ENCODE results near the gene FAM168A.
A peak's percentile ranks its signal among the peaks of the same experiment; 100 is the strongest.

Gene FAM168A, protein sequence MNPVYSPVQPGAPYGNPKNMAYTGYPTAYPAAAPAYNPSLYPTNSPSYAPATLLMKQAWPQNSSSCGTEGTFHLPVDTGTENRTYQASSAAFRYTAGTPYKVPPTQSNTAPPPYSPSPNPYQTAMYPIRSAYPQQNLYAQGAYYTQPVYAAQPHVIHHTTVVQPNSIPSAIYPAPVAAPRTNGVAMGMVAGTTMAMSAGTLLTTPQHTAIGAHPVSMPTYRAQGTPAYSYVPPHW

DNA sequence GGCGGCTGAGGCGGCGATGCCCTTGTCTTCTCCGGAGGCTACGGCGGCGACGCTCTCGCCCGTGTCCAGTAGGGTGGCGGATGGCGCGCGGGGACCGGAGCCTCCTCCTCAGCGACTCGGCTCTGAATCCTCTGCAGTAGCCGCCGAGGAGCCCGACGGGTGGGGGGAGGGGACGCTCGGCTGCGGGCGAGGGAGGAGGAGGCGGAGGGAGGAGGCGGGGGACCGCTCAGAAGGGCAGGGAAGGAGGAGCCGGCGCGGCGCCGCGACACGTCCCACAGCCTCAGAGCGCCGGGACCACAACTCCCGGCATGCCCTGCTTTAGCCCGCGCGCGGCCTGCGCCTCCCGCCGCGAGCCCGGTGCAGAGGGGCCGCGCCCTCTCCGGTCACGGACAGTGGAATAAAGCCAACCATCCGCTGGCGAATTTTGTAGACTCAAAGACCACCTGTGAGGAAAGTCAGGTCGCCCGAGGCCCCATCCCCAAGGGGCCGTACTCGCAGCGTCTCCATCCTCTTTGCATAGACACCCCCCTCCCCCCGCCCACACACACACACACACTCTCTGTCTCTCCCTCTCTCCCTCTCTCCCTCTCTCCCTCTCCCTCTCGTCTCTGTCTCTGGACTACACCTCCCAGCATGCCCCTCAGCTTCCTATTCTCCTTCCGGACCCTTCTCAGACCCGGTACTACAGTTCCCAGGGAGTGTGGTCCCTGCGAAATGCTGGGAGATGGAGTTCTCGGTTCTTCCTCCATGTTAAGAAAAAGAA lies at the start of gene FAM168A:
Gene FAM168A, minus strand, starts transcription at position 157 of the 763 bp plus-strand sequence. CDS start 129,638 bp downstream, outside the sequence.
- peak; percentile 84 to 87 (median 87) for DNase-seq (ENCODE audit: low read depth in 3 of 3, low spot score in 1 of 3)

DNA sequence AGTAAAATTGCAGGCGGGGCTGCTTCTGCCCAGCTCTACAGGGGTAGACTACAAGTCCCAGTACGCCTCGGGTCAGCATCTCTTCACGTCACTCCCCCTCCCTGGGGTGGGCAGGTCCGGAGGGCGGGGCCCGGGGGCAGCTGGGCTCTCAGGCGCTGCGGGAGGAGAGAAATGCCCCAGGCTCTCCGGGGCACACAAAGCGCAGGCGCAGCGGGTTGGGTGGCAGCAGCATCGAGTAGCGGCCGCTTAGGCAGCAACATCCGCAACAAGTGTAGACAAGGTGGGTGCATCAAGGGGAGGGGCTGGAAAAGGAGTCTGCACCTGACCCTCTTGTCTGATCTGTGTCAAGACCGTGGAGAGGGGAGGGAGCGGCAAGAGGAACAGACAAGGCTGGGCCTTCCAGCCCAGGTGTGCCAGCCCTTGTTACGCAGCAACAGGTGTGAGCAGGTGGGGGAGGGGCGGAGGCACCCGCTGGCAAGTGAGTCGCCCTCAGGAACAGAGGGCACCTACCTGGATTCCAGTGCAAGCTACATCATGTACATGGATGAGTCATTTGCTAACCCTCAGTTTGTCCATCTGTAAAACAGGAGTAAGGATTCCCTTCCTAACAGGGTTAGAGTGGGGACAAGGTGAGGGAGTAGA lies 49.7 kb upstream of the FAM168A start:
- DNase-seq (ENCODE audit: low read depth in 3 of 3, low spot score in 1 of 3) = peak; percentile 78 to 85 (median 82)

DNA sequence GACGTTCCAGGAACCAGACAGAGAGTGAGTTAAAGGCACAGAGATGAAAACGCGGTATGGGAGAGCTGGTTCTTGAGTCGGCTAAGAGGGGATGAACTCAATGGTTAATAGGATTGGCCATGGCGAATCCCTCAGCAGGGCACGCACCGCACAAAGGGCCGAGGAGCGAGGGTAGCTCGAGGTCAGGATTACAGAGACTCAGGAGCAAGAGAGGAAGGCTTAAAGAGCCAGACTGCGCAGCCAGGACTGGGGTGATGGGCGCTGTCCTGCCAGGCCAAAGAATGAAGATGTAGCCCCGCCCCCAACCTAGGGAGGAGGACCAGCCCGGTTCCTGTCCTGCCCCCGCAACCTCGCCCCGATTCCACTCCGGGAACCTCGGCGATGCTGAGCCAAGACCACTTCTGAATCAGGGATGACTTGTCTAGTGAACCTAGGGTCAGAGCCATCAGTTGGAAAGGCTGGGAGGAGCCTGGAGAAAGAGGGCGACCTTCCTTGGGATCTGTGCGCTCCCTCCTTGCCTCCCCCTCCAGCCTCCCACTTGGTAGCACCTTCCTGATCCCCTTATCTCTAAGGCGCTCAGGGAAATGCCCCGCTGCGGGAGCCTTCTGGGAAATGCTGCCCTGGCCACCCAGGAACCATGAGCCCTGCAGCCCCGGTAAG lies 48.2 kb upstream of the FAM168A start, which contains the start of gene PLEKHB1:
Gene PLEKHB1, plus strand, starts transcription at position 610 of the 660 bp plus-strand sequence. Its CDS starts 28 bp downstream, at position 638.
- no peak for DNase-seq (ENCODE audit: low read depth in 3 of 3, low spot score in 1 of 3)

DNA sequence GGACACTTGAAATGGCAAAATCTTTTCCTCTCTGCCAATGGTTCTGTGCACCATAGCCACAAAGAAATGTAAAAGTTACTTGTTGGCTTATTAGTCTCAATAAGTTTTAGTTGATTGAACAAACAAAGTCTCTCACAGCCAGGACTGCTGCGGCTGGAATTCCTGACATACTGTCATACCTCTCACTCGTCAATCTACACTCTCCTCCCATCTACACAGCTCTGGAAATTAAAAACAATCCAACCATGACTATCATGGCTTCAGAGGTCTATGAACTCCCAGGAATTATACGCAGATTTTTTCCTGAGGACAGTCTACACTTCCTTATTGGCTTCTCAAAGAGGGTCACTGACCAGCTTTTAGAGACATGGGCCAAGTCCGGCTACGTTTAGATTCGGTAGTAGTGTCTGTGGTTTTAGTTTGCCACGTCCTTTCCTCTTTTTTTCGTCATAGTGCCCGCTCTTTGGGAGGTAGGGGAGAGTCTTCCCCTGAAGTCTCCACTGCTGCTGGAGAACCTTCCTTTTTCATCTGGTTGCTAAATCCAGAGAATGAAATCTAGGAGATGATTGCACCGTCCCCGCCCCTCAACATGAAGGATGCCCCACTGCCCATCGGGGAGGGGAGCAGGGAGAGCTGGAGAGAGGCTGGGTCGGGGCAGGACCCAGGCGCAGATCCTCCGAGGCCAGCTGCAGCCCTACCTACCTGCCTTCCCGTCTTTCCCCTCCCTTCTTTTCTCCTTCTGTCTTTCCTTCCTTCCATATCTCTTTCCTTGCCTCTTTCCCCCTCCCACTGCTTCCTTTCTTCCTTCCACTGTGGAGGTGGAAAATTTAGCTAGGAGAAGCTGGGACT lies 47.4 kb upstream of the FAM168A start:
- no peak for DNase-seq (ENCODE audit: low read depth in 3 of 3, low spot score in 1 of 3)

DNA sequence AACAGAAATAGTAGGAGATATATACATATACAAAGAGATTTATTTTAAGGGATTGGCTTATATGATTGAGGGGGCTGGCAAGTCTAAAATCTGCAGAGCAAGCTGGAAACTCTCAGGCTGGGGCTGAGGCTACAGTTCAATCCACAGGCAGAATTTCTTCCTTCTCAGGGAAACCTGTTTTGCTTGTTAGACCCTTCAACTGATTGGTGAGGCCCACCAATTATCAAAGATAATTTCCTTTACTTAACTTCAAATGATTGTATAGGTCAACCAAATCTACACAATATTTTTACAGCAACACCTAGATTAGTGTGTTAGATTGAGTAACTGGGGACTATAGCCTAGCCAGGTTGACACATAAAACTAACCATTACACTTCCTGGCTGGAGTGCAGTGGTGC lies 43.8 kb upstream of the FAM168A start:
- no peak for DNase-seq (ENCODE audit: low read depth in 3 of 3, low spot score in 1 of 3)

DNA sequence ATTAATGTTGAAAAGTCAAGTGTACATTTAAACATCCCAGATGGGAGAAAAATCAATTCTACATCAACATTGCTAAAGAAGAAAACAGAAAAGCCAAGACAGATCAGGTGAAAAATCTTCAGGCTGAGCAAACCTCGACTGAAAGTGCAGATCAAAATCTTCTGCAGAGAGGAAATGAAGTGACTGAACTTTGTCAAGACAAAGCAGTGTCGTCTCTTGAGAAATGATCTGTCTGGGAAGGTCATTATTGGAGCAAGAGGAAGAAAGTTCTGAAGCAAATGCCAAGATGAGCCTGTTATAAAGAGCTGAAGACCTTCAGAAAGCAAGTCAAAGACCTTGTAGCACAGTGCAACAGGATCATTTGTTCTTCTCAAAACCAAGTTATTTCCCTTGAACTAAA lies 42.7 kb upstream of the FAM168A start:
- DNase-seq (ENCODE audit: low read depth in 3 of 3, low spot score in 1 of 3) = no peak

DNA sequence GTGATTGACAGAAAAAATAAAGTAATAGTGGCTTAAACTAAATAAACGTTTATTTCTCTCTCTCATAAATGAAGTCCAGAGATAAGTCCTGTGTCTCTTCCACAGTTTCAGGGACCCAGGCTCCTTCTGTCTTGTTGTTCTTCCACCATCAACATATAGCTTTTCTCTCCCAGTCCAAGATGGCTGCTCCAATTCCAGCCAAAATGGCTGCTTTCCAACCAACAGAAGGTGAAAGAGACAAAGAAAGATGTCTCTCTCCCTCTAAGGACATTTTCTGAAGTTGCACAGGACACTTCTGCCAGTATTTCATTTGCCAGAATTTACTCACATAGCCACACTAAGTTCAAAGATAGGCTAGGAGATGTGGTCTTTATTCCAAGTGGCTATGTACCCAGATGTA lies 39.1 kb upstream of the FAM168A start:
- DNase-seq (ENCODE audit: low read depth in 3 of 3, low spot score in 1 of 3) = no peak

DNA sequence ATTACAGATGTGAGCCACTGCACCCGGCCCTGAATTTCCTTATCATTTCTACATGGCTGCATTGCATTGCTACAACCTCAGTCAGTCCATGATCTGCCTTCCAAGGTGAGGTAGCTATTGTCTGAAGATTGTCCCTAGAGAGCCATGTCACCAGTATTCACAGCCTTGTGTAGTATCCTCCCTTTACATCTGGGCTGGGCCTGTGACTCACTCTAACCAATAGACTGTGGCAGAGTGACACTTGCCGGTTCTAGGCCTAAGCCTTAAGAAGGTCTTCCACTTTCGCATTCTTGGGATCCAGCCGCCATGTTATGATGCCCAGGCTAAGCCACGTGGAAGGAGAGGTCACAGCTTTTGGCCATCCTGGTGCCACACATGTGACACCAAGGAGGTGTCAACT lies 38.3 kb upstream of the FAM168A start:
- DNase-seq (ENCODE audit: low read depth in 3 of 3, low spot score in 1 of 3) = no peak

DNA sequence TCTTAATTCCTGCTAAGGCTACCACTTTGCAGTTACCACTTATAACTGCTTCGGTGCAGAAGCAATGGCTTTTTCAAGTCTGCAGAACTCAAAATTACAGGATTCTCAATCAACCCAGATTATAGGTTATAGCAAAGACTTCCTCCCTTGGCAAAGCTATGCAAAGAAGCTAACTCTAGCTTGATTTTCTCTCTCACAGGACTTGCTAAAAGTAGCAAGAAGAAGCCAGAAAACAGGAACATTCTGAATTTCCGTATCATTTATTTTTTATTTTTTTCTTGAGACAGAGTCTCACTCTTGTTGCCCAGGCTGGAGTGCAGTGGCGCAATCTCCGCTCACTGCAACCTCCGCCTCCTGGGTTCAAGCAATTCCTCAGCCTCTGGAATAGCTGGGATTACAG lies 37.8 kb upstream of the FAM168A start:
- no peak for DNase-seq (ENCODE audit: low read depth in 3 of 3, low spot score in 1 of 3)

DNA sequence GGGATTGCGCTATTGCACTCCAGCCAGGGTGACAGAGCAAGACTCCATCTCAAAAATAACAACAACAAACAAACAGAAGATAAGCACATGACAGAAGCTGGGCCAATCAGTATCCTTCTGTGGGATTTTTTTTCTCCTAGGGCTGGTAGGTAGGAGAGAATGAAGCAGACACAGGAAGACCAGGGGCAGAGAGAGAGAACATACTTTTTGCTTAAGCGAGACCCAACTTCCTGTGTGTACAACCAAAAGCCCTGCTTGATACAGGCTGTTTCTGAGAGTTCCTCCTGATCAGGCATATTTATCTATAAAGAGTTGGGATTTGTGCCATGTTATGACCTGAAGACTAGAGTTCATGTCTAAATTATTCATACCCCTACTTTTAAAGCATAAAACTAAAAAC lies 36.1 kb upstream of the FAM168A start:
- DNase-seq (ENCODE audit: low read depth in 3 of 3, low spot score in 1 of 3) = no peak

DNA sequence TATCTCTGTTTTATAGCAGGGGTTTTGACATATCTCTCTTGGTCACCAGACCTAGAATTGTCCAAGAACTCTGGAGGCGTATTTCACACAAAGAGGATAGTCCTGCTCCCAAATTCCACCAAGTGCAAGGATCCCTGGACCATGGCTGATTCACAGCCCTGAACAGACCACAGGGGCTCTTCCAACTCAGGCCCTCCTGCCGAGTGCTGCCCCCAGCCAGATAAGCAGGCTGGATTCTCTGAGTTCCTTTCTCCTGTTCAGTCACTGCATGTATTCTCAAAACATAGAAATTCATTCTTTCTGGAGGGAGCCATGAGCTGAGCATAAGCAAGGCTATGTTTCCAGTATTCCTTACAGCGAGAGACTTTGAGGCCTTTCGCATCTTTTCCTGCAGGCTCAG lies 35.1 kb upstream of the FAM168A start:
- DNase-seq (ENCODE audit: low read depth in 3 of 3, low spot score in 1 of 3) = no peak

DNA sequence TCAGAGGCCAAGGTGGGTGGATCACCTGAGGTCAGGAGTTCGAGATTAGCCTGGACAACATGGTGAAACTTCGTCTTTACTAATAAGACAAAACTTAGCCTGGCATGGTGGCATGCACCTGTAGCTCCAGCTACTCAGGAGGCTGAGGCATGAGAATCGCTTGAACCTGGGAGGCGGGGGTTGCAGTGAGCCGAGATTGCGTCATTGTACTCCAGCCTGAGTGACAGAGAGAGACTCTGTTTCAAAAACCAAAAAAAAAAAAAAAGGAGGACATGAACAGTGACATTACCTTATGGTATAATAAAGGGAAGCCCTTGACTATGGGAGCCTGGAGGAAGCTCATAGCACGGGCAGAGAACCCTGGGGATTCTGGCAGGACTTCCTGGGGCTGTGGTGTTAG lies 32.0 kb upstream of the FAM168A start:
- DNase-seq (ENCODE audit: low read depth in 3 of 3, low spot score in 1 of 3) = no peak

DNA sequence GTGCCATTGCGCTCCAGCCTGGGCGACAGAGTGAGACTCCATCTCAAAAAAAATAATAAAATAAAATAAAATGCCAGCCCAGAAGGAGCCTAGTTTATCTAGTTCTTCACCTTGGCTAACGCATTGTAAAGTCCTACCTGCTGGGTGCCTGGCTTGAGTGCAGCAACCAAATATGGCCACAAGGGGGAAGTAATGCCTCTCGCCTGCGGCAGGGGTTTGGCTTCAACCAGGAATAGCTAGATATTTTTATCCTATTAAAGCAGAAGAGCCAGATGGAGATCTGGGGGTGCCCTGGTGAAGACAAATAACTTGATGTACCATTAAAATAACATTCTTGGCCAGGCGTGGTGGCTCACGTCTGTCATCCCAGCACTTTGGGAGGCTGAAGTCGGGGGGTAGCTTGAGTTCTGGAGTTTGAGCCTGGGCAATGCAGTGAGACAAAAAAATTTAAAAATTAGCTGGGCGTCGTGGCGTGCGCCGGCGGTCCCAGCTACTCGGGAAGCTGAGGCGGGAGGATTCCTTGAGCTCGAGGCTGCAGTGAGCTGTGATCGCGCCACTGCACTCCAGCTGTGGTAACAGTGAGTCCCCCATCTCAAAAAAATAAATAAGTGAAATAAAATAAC lies 27.9 kb upstream of the FAM168A start:
- DNase-seq (ENCODE audit: low read depth in 3 of 3, low spot score in 1 of 3) = peak; percentile 23 to 42 (median 39)

DNA sequence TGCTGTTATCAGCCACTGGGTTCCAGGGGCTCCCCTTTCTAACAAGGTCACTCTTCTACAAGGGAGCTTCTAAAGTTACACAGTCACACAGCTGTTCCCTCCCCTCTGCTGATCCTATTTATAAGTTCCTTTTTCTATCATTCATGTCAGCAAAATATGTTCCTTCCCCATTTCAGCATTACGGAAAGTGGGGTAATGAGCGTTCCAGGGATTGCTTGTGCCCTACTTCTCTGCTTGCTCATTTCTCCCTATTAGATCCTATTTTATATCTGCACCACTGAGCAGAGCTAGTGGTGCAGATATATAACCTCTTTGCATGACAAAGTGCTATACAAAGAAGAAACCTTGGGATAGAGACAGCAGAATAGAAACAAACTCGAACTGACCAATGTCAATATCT lies 25.8 kb upstream of the FAM168A start:
- no peak for DNase-seq (ENCODE audit: low read depth in 3 of 3, low spot score in 1 of 3)

DNA sequence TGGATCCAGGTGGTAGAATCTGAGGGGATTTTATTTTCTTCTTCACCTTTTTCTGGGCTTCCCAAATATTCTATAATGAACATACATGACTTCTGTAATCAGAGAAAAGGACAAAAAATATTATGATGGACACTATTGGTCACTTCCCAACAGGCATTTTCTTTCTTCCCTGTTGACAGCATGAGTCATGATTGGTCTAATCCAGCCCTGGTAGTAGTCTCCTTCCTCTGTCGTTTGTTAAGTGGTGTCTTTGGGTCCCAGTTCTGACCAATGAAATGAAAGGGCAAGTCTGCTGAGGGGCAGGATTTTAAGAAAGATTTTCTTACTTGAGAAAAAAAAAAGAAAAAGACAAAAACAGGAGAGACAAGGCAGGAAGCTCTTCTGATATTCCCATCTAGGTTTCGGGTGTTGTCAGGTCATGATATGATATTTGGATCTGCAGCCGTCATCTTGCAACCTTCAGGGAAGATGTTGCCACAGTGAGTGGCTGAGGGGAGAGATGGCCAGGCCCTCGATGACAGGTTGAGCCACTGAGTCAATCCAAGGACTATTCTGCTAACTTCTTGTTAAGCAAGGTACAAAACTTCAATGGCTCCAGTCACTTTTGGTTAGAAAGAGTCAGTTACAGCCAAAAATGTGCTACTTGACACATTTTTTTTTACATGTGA lies 25.1 kb upstream of the FAM168A start:
- no peak for DNase-seq (ENCODE audit: low read depth in 3 of 3, low spot score in 1 of 3)

DNA sequence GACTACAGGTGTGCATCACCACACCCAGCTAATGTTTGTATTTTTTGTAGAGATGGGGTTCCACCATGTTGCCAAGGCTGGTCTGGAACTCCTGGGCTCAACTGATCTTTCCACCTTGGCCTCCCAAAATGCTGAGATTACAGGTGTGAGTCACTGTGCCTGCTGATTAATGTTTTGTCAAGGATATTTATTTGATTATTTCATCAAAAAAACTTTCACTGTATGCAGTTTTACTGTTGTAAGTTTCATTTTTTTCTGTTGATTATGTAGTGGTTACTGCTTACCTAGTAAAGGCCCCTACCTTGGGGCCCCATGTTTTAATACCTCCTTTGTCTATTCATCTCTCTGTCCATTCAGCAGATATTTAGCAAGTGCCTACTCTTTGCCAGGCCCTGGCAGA lies 16.7 kb upstream of the FAM168A start:
- no peak for DNase-seq (ENCODE audit: low read depth in 3 of 3, low spot score in 1 of 3)

DNA sequence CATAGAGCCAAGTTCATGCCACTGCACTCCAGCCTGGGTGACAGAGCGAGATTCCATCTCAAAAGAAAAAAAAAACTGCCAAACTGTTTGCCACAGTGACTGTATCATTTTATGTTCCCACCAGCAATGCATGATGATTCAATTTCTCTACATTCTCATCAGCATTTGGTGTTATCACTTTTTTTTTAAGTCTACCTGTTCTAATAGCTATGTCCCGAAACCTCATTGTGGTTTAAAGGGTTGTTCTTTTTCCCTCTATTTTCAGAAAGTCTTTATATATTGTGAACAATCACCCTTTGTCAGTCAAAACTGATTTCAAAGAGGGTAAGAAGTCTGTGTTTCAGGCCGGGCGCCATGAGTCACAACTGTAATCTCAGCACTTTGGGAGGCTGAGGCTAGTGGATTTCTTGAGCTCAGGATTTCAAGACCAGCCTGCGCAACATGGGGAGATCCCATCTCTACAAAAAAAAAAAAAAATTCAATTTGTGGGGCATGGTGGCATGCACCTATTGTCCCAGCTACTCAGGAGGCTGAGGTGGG lies 14.8 kb upstream of the FAM168A start:
- DNase-seq (ENCODE audit: low read depth in 3 of 3, low spot score in 1 of 3) = no peak

DNA sequence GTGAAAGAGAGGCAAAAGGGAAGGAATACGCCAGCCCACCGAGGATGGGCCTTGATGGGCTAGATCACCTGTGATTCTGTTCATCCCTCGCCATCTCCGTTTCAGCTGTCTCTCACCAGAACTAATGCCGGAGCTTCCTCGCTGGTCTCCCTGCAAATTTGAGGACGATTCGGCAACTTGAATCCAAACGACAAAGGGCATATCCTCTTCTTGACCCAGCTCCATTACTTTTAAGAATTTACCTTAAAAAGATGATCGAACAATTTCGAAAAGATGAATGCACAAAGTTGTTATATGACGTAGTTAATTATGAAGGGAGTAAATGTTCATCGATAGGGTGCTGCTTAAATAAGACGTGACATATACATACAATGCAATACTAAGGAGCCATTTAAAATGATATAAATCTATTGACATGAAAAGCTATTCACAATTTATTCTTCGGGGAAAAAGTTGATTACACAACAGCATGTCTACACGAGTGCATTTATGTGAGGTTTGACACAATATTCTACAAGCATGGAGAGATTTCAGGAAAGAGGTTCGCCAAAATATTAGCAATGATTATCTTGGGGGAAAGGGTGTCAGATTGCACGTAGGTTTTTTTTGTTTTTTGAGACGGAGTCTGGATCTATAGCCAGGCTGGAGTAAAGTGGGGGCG lies 937 bp upstream of the FAM168A start:
- no peak for DNase-seq (ENCODE audit: low read depth in 3 of 3, low spot score in 1 of 3)
